H9 (cell line): Measurements from ENCODE around the gene HDAC5. TPM values are rescaled to one million over a fixed set of nuclear protein-coding genes. Genes with fewer than 3 reads are reported as not detected.

Experiments
- DNase-seq: peaks from one replicate; pipeline ENCODE4 v3.0.0-alpha.2; 2017
- H2AFZ ChIP-seq: one replicate; pipeline ENCODE4 v1.6.1; 2013; ENCODE audit warnings: mild to moderate bottlenecking, low read length, control low read depth, moderate library complexity
- H2AK5ac ChIP-seq: 2 replicates; pipeline ENCODE4 v1.6.1; 2013; ENCODE audit warnings: low read length, control low read depth, mixed read lengths; ENCODE audit not compliant: insufficient read length
- H2BK120ac ChIP-seq: one replicate; pipeline ENCODE4 v1.6.1; 2013; ENCODE audit warnings: low read depth, mild to moderate bottlenecking, low read length, control low read depth, inconsistent platforms; ENCODE audit not compliant: poor library complexity, severe bottlenecking
- H2BK12ac ChIP-seq: 2 replicates; pipeline ENCODE4 v1.6.1; 2013; ENCODE audit warnings: low read length, control low read depth, mixed read lengths, low read depth; ENCODE audit not compliant: insufficient read length
- H2BK15ac ChIP-seq: 2 replicates; pipeline ENCODE4 v1.6.1; 2013; ENCODE audit warnings: low read depth, low read length, control low read depth
- H2BK20ac ChIP-seq: one replicate; pipeline ENCODE4 v1.6.1; 2013; ENCODE audit warnings: low read depth, mild to moderate bottlenecking, low read length, control low read depth, inconsistent platforms; ENCODE audit not compliant: poor library complexity, severe bottlenecking
- H2BK5ac ChIP-seq: 2 replicates; pipeline ENCODE4 v1.6.1; 2013; ENCODE audit warnings: low read length, control low read depth, mixed read lengths; ENCODE audit not compliant: insufficient read length
- H3K14ac ChIP-seq: 2 replicates; pipeline ENCODE4 v1.6.1; 2013; ENCODE audit warnings: low read length, control low read depth; ENCODE audit not compliant: insufficient read depth
- H3K18ac ChIP-seq: 2 replicates; pipeline ENCODE4 v1.6.1; 2013; ENCODE audit warnings: low read depth, mild to moderate bottlenecking, mixed read lengths, low read length, control low read depth; ENCODE audit not compliant: insufficient read length
- H3K23ac ChIP-seq: 2 replicates; pipeline ENCODE4 v1.6.1; 2013; ENCODE audit warnings: low read length, control low read depth, mixed read lengths, low read depth; ENCODE audit not compliant: insufficient read length
- H3K23me2 ChIP-seq: 2 replicates; pipeline ENCODE4 v1.6.1; 2013; ENCODE audit warnings: low read depth, mild to moderate bottlenecking, mixed read lengths, low read length, control low read depth; ENCODE audit not compliant: insufficient read length, poor library complexity, severe bottlenecking
- H3K27ac ChIP-seq: 2 replicates; pipeline ENCODE4 v1.5.1; 2013; ENCODE audit warnings: low read length, control low read depth, mixed read lengths, low read depth; ENCODE audit not compliant: insufficient read length
- H3K27me3 ChIP-seq: 2 replicates; pipeline ENCODE4 v1.6.1; 2013; ENCODE audit warnings: low read length, control low read depth, inconsistent platforms; ENCODE audit not compliant: insufficient read depth
- H3K4ac ChIP-seq: 2 replicates; pipeline ENCODE4 v1.6.1; 2013; ENCODE audit warnings: low read depth, mild to moderate bottlenecking, control low read depth, inconsistent platforms, low read length, moderate library complexity
- H3K4me1 ChIP-seq: 2 replicates; pipeline ENCODE4 v1.6.1; 2013; ENCODE audit warnings: low read length, control low read depth, inconsistent platforms; ENCODE audit not compliant: insufficient read depth
- H3K4me2 ChIP-seq: 2 replicates; pipeline ENCODE4 v1.6.1; 2013; ENCODE audit warnings: low read length, control low read depth, mixed read lengths; ENCODE audit not compliant: insufficient read length, insufficient read depth
- H3K56ac ChIP-seq: 2 replicates; pipeline ENCODE4 v1.6.1; 2013; ENCODE audit warnings: low read depth, mild to moderate bottlenecking, mixed read lengths, low read length, control low read depth; ENCODE audit not compliant: insufficient read length
- H3K79me1 ChIP-seq: 2 replicates; pipeline ENCODE4 v1.6.1; 2013; ENCODE audit warnings: low read depth, mild to moderate bottlenecking, moderate library complexity, low read length, control low read depth, inconsistent platforms; ENCODE audit not compliant: insufficient read depth, poor library complexity, severe bottlenecking
- H3K79me2 ChIP-seq: 2 replicates; pipeline ENCODE4 v1.6.1; 2013; ENCODE audit warnings: low read length, control low read depth, inconsistent platforms; ENCODE audit not compliant: insufficient read depth
- H3K9ac ChIP-seq: 2 replicates; pipeline ENCODE4 v1.6.1; 2013; ENCODE audit warnings: low read length, control low read depth, mixed read lengths; ENCODE audit not compliant: insufficient read length; ENCODE audit errors: extremely low read depth
- H3K9me3 ChIP-seq: one replicate; pipeline ENCODE4 v1.6.1; 2013; ENCODE audit warnings: low read depth, low read length, inconsistent platforms; ENCODE audit not compliant: control insufficient read depth
- H3T11ph ChIP-seq: one replicate; pipeline ENCODE4 v1.6.1; 2013; ENCODE audit warnings: mild to moderate bottlenecking, low read length, control low read depth, inconsistent platforms
- H4K20me1 ChIP-seq: one replicate; pipeline ENCODE4 v1.6.1; 2013; ENCODE audit not compliant: control insufficient read depth, insufficient read length, insufficient read depth
- H4K5ac ChIP-seq: 2 replicates; pipeline ENCODE4 v1.6.1; 2013; ENCODE audit warnings: low read depth, mild to moderate bottlenecking, mixed read lengths, low read length, control low read depth; ENCODE audit not compliant: insufficient read length
- H4K8ac ChIP-seq: replicated peaks from 2 replicates; pipeline ENCODE4 v1.6.1; 2013; ENCODE audit warnings: low read length, control low read depth, mixed read lengths, low read depth; ENCODE audit not compliant: insufficient read length
- H4K91ac ChIP-seq: 2 replicates; pipeline ENCODE4 v1.6.1; 2013; ENCODE audit warnings: low read depth, mild to moderate bottlenecking, moderate library complexity, mixed read lengths, low read length, control low read depth; ENCODE audit not compliant: insufficient read length
- H3K27ac Mint-ChIP-seq, 3 experiments: 2 replicates in 2 of 3; 3 replicates in 1 of 3; pipeline ENCODE4 v1.8.0; 2020 to 2021; ENCODE audit warnings: mixed read lengths in 3 of 3, mild to moderate bottlenecking in 1 of 3, moderate library complexity in 1 of 3
- H3K27me3 Mint-ChIP-seq: 2 replicates; pipeline ENCODE4 v1.8.0; 2021; ENCODE audit warnings: low read depth, mild to moderate bottlenecking, moderate library complexity, mixed read lengths
- H3K36me3 Mint-ChIP-seq, 3 experiments: 2 replicates in 2 of 3; 3 replicates in 1 of 3; pipeline ENCODE4 v1.8.0; 2020 to 2021; ENCODE audit warnings: low read depth in 3 of 3, mixed read lengths in 3 of 3; ENCODE audit not compliant: insufficient read depth in 1 of 3
- H3K4me1 Mint-ChIP-seq, 2 experiments: 2 replicates each; pipeline ENCODE4 v1.8.0; 2020; ENCODE audit warnings: mixed read lengths in 2 of 2
- H3K4me3 Mint-ChIP-seq, 2 experiments: 2 replicates in 1 of 2; 3 replicates in 1 of 2; pipeline ENCODE4 v1.8.0; 2020 to 2021; ENCODE audit warnings: mild to moderate bottlenecking in 2 of 2, mixed read lengths in 2 of 2, moderate library complexity in 1 of 2
- H3K9me3 Mint-ChIP-seq, 2 experiments: 2 replicates in 1 of 2; 3 replicates in 1 of 2; pipeline ENCODE4 v1.8.0; 2020; ENCODE audit warnings: mild to moderate bottlenecking in 2 of 2, mixed read lengths in 2 of 2, moderate library complexity in 1 of 2
- CTCF ChIP-seq: fragments of 200-600 bp; sonication (generic); conservative IDR thresholded peaks from 3 replicates; pipeline ENCODE4 v1.8.0; 2021; ENCODE audit warnings: antibody characterized with exemption, mild to moderate bottlenecking
- WGBS: extraction: QIAGEN DNeasy Blood & Tissue Kit; methylation state at CpG from one replicate; pipeline ENCODE4 v1.1.7; 2013; ENCODE audit warnings: missing lambda C conversion rate, low lambda C conversion rate, mixed read lengths; ENCODE audit not compliant: insufficient read length; ENCODE audit errors: extremely low coverage; 5-methylcytosine and 5-hydroxymethylcytosine counted together
- total RNA-seq: library from RNA; stranded (reverse); gene quantifications from 2 replicates; pipeline ENCODE4 v1.2.1, GENCODE V29; 2021

HDAC5 gene
- total RNA-seq, 1 experiment from 2014 or later: 39.5 TPM

- Histone ChIP-seq H3K23ac (no peak overlapping the region), H2BK15ac (no peak overlapping the region), H3K56ac (no peak overlapping the region), H2AFZ (no peak overlapping the region), H4K20me1 (no peaks in the 10 kb centered on the region), H3T11ph (no peak overlapping the region), H3K18ac (no peak overlapping the region), H3K79me2 (no peaks in the 10 kb centered on the region), H3K14ac (no peak overlapping the region), H3K27ac (no peak overlapping the region), H3K27me3 (no peaks in the 10 kb centered on the region), H3K79me1 (no peaks in the 10 kb centered on the region), H4K8ac (no peak overlapping the region), H2BK120ac (no peak overlapping the region), H3K4ac (no peak overlapping the region), H3K4me1 (peaks cover 5% of the 10 kb centered on the region; the same call in 1 of the 2 replicates), H2BK12ac (no peak overlapping the region), H3K4me2 (peak overlapping the region; percentile 28), H3K9ac (no peak overlapping the region), H2BK20ac (no peak overlapping the region), H4K91ac (no peak overlapping the region), H3K23me2 (no peaks in the 10 kb centered on the region), H3K9me3 (no peaks in the 10 kb centered on the region), H2AK5ac (no peak overlapping the region), H4K5ac (no peak overlapping the region), H2BK5ac (no peak overlapping the region)
- H3K9me3 Mint-ChIP-seq: no peaks in the 10 kb centered on the region
- H3K27ac Mint-ChIP-seq: no peak overlapping the region
- WGBS: no CpG with 5 or more reads among the region's 3 CpGs
- DNase-seq: no peak
- TF ChIP-seq CTCF: no peak
- peaks cover 5 to 25% (median 6%) of the 10 kb centered on the region in 3 experiments; a peak in 4 of 7 replicates for H3K36me3 Mint-ChIP-seq
- peaks cover 22 to 38% of the 10 kb centered on the region in 2 experiments for H3K4me1 Mint-ChIP-seq
- no peak overlapping the region; a peak in 2 of 5 replicates for H3K4me3 Mint-ChIP-seq
- no peaks in the 10 kb centered on the region; the same call in 1 of the 2 replicates for H3K27me3 Mint-ChIP-seq
Measured at GRCh38 chr17:44111777-44112176, 11.7 kb downstream of the HDAC5 start.
